IMR-90 (cell line): ENCODE data around the gene DYRK1B. TPM values are rescaled to one million over a fixed set of nuclear protein-coding genes. Genes with fewer than 3 reads are reported as not detected.

Source experiments
- ATAC-seq: fragments of 200-7000 bp; cut with Tn5 transposase; 2 replicates; pipeline ENCODE4 v1.9.1; 2020; ENCODE audit warnings: low read depth, mild to moderate bottlenecking, moderate library complexity
- BruUV-seq: library from RNA; stranded (reverse); fragments of 400-500 nt; replicated peaks from 2 replicates; lab custom pipeline; 2021; lab: Mats Ljungman, UMichigan
- CTCF ChIA-PET: fragments of 300-600 bp; formaldehyde crosslinking; extraction: SDS; loops from one replicate; lab custom pipeline; 2021; ENCODE audit warnings: antibody characterized with exemption; lab: Yijun Ruan, JAX
- POLR2A ChIA-PET: fragments of 300-600 bp; sonication (Branson Sonifier 250); formaldehyde crosslinking; loops from one replicate; lab custom pipeline; 2022; ENCODE audit warnings: antibody characterized with exemption; ENCODE audit not compliant: unreplicated experiment; lab: Charles Lee
- DNase-seq: peaks from one replicate; pipeline ENCODE4 v3.0.0; 2013
- H2AFZ ChIP-seq: replicated peaks from 2 replicates; pipeline ENCODE3; 2013; ENCODE audit warnings: low read length, mild to moderate bottlenecking; ENCODE audit not compliant: poor library complexity
- H2AK5ac ChIP-seq: 2 replicates; pipeline ENCODE4 v1.6.1; 2013; ENCODE audit warnings: low read depth, low read length, inconsistent platforms
- H2AK9ac ChIP-seq: replicated peaks from 2 replicates; pipeline ENCODE3; 2013; ENCODE audit warnings: mild to moderate bottlenecking, low read depth, low read length, moderate library complexity; ENCODE audit not compliant: poor library complexity
- H2BK120ac ChIP-seq: 2 replicates; pipeline ENCODE4 v1.6.1; 2013; ENCODE audit warnings: low read depth, low read length, inconsistent platforms
- H2BK15ac ChIP-seq: 3 replicates; pipeline ENCODE4 v1.6.1; 2013; ENCODE audit warnings: low read depth, low read length, inconsistent platforms
- H2BK20ac ChIP-seq: 2 replicates; pipeline ENCODE4 v1.6.1; 2013; ENCODE audit warnings: low read depth, mild to moderate bottlenecking, inconsistent platforms, low read length, moderate library complexity
- H2BK5ac ChIP-seq: 2 replicates; pipeline ENCODE4 v1.6.1; 2013; ENCODE audit warnings: mild to moderate bottlenecking, low read depth, low read length, inconsistent platforms; ENCODE audit not compliant: poor library complexity, severe bottlenecking
- H3K14ac ChIP-seq: replicated peaks from 2 replicates; pipeline ENCODE4 v1.6.1; 2013; ENCODE audit warnings: low read depth, low read length, inconsistent platforms
- H3K18ac ChIP-seq: 2 replicates; pipeline ENCODE4 v1.6.1; 2013; ENCODE audit warnings: low read depth, low read length, control low read depth
- H3K23ac ChIP-seq: 2 replicates; pipeline ENCODE4 v1.6.1; 2013; ENCODE audit warnings: low read depth, low read length, inconsistent platforms
- H3K27ac ChIP-seq: 2 replicates; pipeline ENCODE4 v1.5.1; 2013; ENCODE audit warnings: mild to moderate bottlenecking, control low read depth, low read length; ENCODE audit not compliant: insufficient read depth
- H3K27me3 ChIP-seq: 2 replicates; pipeline ENCODE4 v1.6.1; 2013; ENCODE audit warnings: low read length; ENCODE audit not compliant: control insufficient read depth, insufficient read depth
- H3K36me3 ChIP-seq: 2 replicates; pipeline ENCODE4 v1.6.1; 2013; ENCODE audit warnings: low read length, mixed read lengths; ENCODE audit not compliant: control insufficient read depth, insufficient read depth
- H3K4ac ChIP-seq: 2 replicates; pipeline ENCODE4 v1.6.1; 2013; ENCODE audit warnings: low read depth, low read length, inconsistent platforms
- H3K4me1 ChIP-seq: 2 replicates; pipeline ENCODE4 v1.6.1; 2013; ENCODE audit warnings: low read length, mixed read lengths; ENCODE audit not compliant: control insufficient read depth, insufficient read depth
- H3K4me2 ChIP-seq: 2 replicates; pipeline ENCODE4 v1.6.1; 2013; ENCODE audit warnings: low read depth, mild to moderate bottlenecking, control low read depth, low read length, moderate library complexity
- H3K4me3 ChIP-seq: 2 replicates; pipeline ENCODE4 v1.5.1; 2013; ENCODE audit warnings: low read depth, mild to moderate bottlenecking, control low read depth, low read length, moderate library complexity; ENCODE audit not compliant: insufficient read depth
- H3K56ac ChIP-seq: 2 replicates; pipeline ENCODE4 v1.6.1; 2013; ENCODE audit warnings: low read length, inconsistent platforms; ENCODE audit not compliant: insufficient read depth; ENCODE audit errors: extremely low read depth
- H3K79me1 ChIP-seq, 2 experiments: 2 replicates each; pipeline ENCODE4 v1.6.1; 2013; ENCODE audit warnings: low read length in 2 of 2, inconsistent platforms in 1 of 2, low read depth in 1 of 2
- H3K9ac ChIP-seq: 2 replicates; pipeline ENCODE4 v1.6.1; 2013; ENCODE audit warnings: low read depth, low read length, control low read depth
- H3K9me1 ChIP-seq: 2 replicates; pipeline ENCODE4 v1.6.1; 2013; ENCODE audit warnings: low read length, inconsistent platforms; ENCODE audit not compliant: insufficient read depth
- H3K9me3 ChIP-seq: 2 replicates; pipeline ENCODE4 v1.6.1; 2013; ENCODE audit warnings: low read length; ENCODE audit not compliant: control insufficient read depth, insufficient read depth
- H4K20me1 ChIP-seq: 2 replicates; pipeline ENCODE4 v1.6.1; 2013; ENCODE audit warnings: low read length, inconsistent platforms; ENCODE audit not compliant: insufficient read depth
- H4K5ac ChIP-seq: 2 replicates; pipeline ENCODE4 v1.6.1; 2013; ENCODE audit warnings: mild to moderate bottlenecking, low read depth, low read length, control low read depth
- H4K8ac ChIP-seq, 2 experiments: 2 replicates each; pipeline ENCODE4 v1.6.1; 2013; ENCODE audit warnings: low read depth in 2 of 2, low read length in 2 of 2, control low read depth in 1 of 2, inconsistent platforms in 1 of 2
- H4K91ac ChIP-seq: 2 replicates; pipeline ENCODE4 v1.6.1; 2013; ENCODE audit warnings: low read depth, low read length, inconsistent platforms; ENCODE audit not compliant: insufficient read depth
- BHLHE40 ChIP-seq: fragments of 150-350 bp; IDR thresholded peaks from 2 replicates; pipeline ENCODE4 v1.6.1; 2016; ENCODE audit warnings: mild to moderate bottlenecking, low read depth, low read length
- ELK1 ChIP-seq: fragments of 150-350 bp; IDR thresholded peaks from 2 replicates; pipeline ENCODE4 v1.6.1; 2016; ENCODE audit warnings: low read depth, mild to moderate bottlenecking, low read length, moderate library complexity, borderline replicate concordance
- FOS ChIP-seq: fragments of 150-350 bp; IDR thresholded peaks from 2 replicates; pipeline ENCODE4 v1.6.1; 2016; ENCODE audit warnings: low read depth, low read length
- WGBS, 2 experiments: methylation state at CpG; one replicate each; pipeline versions ENCODE4 v1.1.5 to v1.1.7; 2013; ENCODE audit warnings: missing lambda C conversion rate in 2 of 2; ENCODE audit not compliant: insufficient read length in 1 of 2; ENCODE audit errors: extremely low coverage in 2 of 2; 5-methylcytosine and 5-hydroxymethylcytosine counted together
- dilution Hi-C: fragments of 300-500 bp; cut with HindIII; formaldehyde crosslinking; loops from one replicate; pipeline ENCODE4 v1.14.3; 2018; ENCODE audit warnings: low sequenced_read_pairs; ENCODE audit not compliant: unreplicated experiment
- in situ Hi-C: fragments of 300-500 bp; cut with MboI; formaldehyde crosslinking; loops from 3 replicates; pipeline ENCODE4 v1.14.3; 2019; ENCODE audit warnings: low sequenced_read_pairs, inconsistent platforms, mixed read lengths
- intact Hi-C: fragments of 100-400 bp; cut with micrococcal nuclease; formaldehyde crosslinking; loops from 2 replicates; pipeline ENCODE4 v1.10.0; 2022
- polyA plus RNA-seq, 3 experiments: library from polyadenylated mRNA; depleted of rRNA; stranded (reverse); fragments of >200 nt; gene quantifications; 2 replicates each; pipeline ENCODE4 v1.2.3, GENCODE V29; 2012; ENCODE audit warnings: low replicate concordance in 1 of 3
- total RNA-seq: library from RNA; depleted of rRNA; stranded (reverse); fragments of >200 nt; gene quantifications from 2 replicates; pipeline ENCODE4 v1.2.3, GENCODE V29; 2012

Gene DYRK1B
- total and polyA plus RNA-seq, 2 of the 4 experiments (the other 2 are of a cell fraction), result 2.7 to 11.4 TPM

GRCh38 chr19:39848392-39848791 is 14.4 kb upstream of the DYRK1B start:
- H2BK5ac ChIP-seq, result no peak overlapping the region
- ChIA-PET CTCF (no interaction called here), POLR2A (no interaction called here)
- no peak overlapping the region for H3K23ac ChIP-seq
- no peak overlapping the region for H2BK120ac ChIP-seq
- H4K8ac ChIP-seq, result no peak overlapping the region
- H2AFZ ChIP-seq, result peak overlapping the region; percentile 49
- H2AK9ac ChIP-seq, result no peak overlapping the region
- no peak overlapping the region for H3K27ac ChIP-seq
- no peak overlapping the region for H3K4me2 ChIP-seq
- H3K56ac ChIP-seq, result no peak overlapping the region
- H4K20me1 ChIP-seq, result peaks cover 17% of the 10 kb centered on the region
- peaks cover 16% of the 10 kb centered on the region for H3K4me1 ChIP-seq
- H2BK15ac ChIP-seq, result no peak overlapping the region
- no peaks in the 10 kb centered on the region for H3K9me3 ChIP-seq
- ATAC-seq (no peak), DNase-seq (no peak)
- no peak overlapping the region for H2BK20ac ChIP-seq
- no peak overlapping the region for H4K91ac ChIP-seq
- no peaks in the 10 kb centered on the region for H3K36me3 ChIP-seq
- H3K27me3 ChIP-seq, result no peaks in the 10 kb centered on the region; the same call in 1 of the 2 replicates
- H3K9ac ChIP-seq, result no peak overlapping the region
- in situ Hi-C loops, result loop anchor here (10.0 to 25.0 kb wide), 2 partner anchors 304 to 411 kb away; partner anchors contain the start of genes EID2, RPS16 and SUPT5H
- BruUV-seq, result no TSS peak
- no peak overlapping the region for H3K4me3 ChIP-seq
- intact Hi-C loops, result loop anchor here (10.0 kb wide), 1 partner anchor 404 kb away; the partner anchor contains the start of gene SUPT5H
- H3K9me1 ChIP-seq, result peaks cover 5% of the 10 kb centered on the region; the same call in 1 of the 2 replicates
- H3K14ac ChIP-seq, result no peak overlapping the region
- H4K5ac ChIP-seq, result no peak overlapping the region
- dilution Hi-C loops, result no loop called here
- no peak overlapping the region for H2AK5ac ChIP-seq
- no peak overlapping the region for H3K4ac ChIP-seq
- no peak for TF ChIP-seq ELK1
- no peak for TF ChIP-seq BHLHE40
- TF ChIP-seq FOS, result no peak
- H3K79me1 ChIP-seq, result peaks cover 0 to 26% of the 10 kb centered on the region in 2 experiments; a peak in 3 of 4 replicates
- H3K18ac ChIP-seq, result no peak overlapping the region
- 80% methylated on average over 1 of the region's 4 CpGs; no CpG with 5 or more reads in 1 of the 2 experiments for WGBS, 2 experiments
